HG03565 (cell line): ENCODE results near the gene UBL3.

Source experiments
- ATAC-seq: cut with Tn5 transposase; IDR thresholded peaks from one replicate; pipeline ENCODE4 v1.9.1; 2021; ENCODE audit warnings: mild to moderate bottlenecking, moderate library complexity; ENCODE audit not compliant: unreplicated experiment

The UBL3 gene

DNA sequence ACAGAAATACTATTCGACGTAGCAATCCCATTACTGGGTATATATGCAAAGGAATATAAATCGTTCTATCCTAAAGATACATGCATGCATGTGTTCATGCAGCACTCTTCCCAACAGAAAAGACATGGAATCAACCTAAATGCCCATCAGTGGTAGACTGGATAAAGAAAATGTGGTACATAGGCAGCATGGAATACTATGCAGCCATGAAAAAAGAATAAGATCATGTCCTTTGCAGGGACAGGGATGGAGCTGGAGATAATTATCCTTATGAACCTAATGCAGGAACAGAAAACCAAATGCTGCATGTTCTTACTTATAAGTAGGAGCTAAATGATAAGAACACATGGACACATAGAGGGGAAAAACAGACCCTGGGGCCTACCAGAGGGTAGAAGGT is 89.3 kb downstream of the UBL3 start:
- no peak for ATAC-seq

- ATAC-seq = no peak
These were observed 89.9 kb downstream of the UBL3 start for GRCh38 chr13:29760544-29760943.

DNA sequence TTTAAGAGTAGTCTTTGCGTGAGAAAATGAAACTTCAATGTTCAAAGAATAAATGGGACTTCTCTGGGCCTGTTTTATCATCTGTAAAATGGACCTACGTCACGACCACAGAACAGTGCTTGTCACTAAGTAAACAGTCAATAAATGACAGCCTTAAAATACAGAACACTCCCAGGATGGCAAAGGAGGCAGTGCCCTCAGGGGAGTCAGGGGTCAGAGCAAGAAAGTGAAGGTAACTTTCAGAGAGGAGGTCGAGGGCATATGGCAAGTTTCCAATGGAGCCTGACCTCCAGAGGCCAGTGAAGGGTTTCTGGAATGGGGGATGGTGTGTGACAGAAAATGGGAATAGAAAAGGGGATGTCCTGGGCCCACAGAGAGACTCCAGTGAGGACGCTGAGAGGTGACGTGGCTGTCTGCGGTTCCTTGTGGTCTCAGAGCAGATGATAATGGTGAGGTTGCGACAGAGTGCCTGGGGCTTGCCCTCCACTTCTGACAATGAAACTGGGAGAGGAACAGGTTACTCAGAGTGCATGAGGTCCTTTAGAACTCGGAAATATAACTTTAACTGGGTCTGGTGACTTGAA is 91.8 kb downstream of the UBL3 start:
- ATAC-seq = peak; percentile 95

DNA sequence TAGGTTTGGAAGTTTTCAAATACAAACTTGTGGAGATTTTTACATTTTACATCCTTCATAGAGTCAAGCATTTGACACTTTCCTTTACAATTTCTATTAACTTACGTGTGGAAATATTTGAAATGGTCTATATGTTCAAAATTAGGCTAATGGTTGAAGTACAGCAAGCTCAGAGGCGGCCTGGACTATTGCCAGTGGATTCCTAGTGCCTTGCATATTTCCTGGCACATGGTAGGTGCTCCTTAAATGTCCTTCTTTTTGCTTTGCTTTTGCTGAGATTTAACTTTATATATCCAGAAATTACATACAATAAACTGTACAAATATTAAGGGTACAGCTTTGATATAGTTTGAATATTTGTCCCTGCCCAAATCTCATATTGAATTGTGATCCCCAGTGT is 93.9 kb downstream of the UBL3 start:
- no peak for ATAC-seq

DNA sequence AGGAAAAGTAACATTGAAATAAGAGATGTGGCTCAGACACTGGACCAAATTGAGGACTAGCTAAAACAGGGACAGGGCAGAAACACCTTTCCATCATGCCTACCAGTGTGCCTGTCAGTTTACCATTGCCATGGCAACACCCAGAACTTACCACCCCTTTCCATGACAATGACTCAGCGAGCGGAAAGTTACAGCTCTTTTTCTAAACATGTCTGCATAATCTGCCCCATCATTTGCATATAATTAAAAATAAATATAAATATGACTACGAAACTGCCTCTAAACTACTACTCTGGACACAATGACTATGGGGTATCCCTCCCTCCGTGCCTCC is 96.0 kb downstream of the UBL3 start:
- no peak for ATAC-seq

DNA sequence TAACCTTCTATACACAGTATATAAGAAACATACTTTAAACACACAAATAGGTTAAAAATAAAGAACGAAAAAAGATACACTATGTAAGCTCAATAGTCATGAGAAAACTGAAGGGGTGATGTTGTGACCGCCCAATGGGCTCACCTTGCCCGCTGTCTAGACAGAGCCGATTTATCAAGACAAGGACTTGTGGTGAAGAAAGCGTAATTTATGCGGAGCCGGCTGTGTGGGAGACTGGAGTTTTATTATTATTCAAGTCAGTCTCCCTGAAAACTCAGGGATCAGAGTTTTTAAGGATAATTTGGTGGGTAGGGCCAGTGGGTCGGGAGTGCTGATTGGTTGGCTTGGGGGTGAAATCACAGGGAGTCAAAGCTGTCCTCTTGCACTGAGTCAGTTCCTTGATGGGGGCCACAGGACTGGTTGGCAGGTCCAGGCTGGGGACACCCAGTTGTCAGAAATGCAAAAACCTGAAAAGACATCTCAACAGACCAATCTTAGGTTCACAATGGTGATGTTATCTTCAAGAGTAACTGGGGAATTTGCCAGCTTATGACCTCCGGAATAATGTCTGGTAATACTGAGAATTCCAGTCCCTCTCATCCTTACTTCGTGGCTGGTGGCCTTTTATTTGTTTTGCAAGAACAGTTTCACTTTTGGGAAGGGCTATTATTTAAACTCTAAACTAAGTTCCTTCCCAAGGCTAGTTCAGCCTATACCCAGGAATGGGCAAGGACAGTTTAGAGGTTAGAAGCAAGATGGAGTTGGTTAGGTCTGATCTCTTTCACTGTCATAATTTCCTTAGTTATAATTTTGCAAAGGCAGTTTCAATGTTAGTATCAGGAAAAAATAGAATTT is 96.6 kb downstream of the UBL3 start:
- ATAC-seq = no peak

GRCh38 chr13:29752175-29752574 is 98.2 kb downstream of the UBL3 start:
- no peak for ATAC-seq

DNA sequence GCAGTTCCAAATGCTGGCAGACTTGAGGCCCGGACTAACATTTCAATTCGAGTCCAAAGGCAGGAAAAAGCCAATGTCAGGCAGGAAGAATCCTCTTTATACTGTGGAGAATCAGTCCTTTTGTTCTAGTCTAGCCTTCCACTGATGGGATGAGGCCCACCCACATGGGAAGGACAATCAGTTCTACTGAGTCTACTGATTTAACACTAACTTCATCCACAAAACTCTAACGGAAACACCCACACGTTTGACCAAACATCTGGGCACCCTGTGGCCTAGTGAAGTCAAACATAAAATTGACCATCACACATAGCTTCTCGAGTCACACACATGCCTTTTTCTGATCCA is 100.3 kb downstream of the UBL3 start:
- ATAC-seq = no peak

DNA sequence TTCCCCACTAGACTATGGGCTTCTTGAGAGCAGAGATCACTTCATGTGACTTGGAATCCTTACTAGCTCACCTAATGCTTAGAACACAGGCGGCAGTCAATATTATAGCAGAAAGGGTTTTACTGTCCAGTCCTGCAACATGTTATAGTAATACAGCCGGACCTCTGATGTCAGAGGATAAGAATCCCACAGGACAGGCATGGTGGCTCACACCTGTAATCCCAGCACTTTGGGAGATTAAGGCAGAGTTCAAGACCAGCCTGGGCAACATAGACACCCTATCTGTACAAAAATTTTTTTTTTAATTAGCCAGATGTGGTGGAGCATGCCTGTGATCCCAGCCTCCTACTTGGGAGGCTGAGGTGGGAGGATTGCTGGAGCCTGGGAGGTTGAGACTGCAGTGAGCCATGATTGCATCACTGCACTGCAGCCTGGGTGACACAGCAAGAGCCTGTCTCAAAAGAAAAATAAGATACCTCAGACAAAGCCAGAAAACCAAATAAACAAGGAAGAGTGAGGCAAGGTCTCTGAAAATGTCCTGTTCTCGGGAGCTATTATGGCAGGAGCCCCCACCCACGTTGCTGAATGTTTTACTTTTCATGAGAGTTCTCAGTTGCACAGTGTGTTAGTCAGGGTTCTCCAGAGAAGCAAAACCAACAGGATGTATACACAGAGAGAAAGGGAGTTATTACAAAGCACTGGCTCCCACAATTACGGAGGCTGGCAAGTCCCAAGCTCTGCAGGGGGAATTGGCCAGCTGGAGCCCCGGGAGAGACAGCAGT is 100.8 kb downstream of the UBL3 start:
- no peak for ATAC-seq

- ATAC-seq = no peak
These were observed 102.3 kb downstream of the UBL3 start for GRCh38 chr13:29748097-29748496.

GRCh38 chr13:29746148-29746677 is 104.2 kb downstream of the UBL3 start:
- no peak for ATAC-seq

- ATAC-seq = no peak
These were observed 104.7 kb downstream of the UBL3 start for GRCh38 chr13:29745704-29746103.

GRCh38 chr13:29743201-29743786 is 107.1 kb downstream of the UBL3 start:
- no peak for ATAC-seq

DNA sequence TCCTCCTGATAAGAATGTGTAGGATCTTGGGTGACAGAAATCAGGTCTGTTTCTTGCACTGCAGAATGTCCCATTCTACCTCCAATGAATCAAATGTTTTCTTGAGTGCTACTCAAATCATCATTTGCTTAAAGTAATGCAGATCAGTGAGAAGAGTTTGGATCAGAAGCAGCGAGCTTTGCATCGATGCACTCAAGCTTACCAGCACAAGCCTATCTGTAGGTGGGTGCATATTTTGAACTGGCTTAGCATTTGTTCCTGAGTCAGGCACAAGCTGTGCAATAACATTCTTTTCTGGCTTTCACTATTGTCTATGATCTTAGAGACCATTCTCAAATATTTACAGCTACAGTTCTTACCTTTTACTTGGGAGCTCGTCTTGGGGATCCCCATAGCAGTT is 109.5 kb downstream of the UBL3 start:
- no peak for ATAC-seq

DNA sequence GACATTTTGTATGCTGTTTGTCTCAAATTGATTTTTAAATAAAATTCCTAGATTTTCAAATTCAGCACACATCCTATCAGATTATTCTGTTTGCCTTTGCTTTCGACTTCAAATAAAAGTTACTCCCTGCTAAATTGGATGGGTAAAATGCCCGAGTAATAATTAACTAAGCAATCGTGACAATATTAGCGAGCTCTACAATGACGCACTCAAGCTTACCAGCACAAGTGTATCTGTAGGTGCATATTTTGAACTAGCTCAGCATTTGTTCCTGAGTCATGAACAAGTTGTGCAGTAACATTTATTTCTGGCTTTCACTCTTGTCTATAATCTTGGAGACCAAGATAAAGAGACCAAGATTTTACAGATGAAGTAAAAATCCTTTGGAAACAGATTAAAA is 113.4 kb downstream of the UBL3 start:
- ATAC-seq = no peak

DNA sequence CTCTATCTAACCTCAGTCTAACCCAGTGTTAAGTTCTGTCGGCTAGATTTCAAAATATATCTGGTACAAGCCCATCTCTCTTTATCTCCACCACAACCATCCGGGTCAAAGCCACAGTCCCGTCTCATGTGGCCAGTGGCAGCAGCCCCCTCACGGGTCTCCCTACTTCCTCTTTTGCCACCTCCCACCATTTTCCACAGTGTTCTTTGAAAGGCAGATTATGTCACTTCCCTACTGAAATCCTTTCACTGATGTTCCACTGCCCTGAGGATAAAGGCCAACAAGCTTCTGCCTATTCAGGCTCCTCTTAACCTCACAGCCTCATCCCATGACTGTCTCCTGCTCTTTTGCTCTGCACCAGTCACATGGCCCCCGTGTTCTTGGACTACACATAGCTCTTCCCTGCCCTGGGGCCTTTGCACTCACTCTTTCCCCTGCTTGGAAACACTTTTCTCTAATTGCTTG is 117.2 kb downstream of the UBL3 start:
- ATAC-seq = no peak

DNA sequence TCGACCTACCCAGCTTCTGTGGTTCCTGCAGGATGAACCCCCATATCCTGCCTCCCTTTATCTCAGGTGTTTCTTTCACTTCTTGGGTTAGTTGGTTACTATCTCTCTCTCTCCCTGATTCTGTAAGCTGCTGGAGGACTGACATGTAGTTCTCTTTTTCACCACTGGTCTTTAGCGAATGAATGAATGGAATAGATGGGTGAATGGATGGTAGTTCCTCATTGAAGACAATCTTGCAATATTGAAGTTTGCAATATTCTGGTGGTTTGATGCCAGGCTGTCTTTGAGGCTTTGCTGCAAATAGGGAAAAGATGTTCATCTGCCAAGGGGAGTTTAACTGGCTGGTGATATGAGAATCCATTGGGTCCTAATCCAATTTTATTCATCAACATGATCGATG is 120.2 kb downstream of the UBL3 start:
- ATAC-seq = no peak

- ATAC-seq = no peak
These were observed 128.0 kb downstream of the UBL3 start for GRCh38 chr13:29722415-29722814.

DNA sequence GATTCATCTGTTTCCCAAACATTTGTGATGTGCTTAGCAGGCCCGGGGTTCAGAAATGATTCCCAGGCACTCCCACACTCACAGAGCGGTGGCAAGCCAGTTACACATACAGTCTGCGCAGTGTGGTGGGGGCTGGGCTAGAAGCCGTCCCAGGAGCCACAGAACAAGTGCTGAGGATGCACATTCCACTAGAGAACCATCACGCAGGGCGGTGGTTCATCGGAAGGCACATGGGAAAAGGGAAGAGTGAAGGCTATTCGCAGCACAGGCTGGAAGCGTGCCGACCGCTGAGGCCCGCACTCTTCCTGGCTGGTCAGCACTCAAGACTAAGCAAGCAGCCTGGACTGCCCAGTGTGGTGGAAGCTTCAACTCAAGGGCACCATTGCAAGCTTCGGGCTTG is 128.7 kb downstream of the UBL3 start:
- ATAC-seq = no peak

DNA sequence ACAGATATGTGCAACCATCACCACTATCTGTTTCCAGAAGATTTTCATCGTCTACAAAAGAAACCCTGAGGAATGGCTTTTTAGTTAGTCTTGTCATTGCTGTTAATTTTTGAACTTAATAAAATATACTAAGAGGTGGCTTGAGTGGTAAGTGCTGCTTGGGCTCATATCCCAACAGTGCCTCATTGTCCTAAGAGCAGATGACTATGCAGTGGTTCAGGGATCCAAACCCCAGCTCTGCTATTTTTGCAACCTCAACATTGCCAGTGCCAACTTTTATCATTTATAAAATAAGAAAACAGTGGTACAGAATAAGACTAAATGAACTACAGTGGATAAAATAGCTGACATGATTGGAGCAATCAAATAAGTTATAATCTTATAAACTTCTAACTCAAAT is 131.7 kb downstream of the UBL3 start:
- no peak for ATAC-seq

DNA sequence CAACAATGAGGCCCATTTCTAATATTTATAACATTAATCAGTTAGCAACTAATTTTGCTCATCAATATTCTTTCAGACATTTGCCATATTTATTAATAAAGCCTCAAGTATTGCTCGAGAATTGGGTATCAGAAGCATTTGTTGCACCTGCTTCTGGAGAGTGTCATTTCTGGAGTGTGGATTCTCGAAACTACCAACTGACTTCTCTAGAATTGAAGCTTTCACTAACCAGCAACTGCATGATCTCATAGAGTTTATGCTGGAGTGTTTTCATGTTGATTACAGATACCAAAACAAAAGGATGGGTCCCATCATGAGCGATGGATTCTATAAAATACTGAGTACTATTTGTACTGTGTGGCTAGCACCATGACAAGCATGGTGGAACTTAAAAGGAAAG is 133.9 kb downstream of the UBL3 start:
- no peak for ATAC-seq
